Measurements from ENCODE around the gene LARP4B. TPM values are rescaled to one million over a fixed set of nuclear protein-coding genes. Genes with fewer than 3 reads are reported as not detected.

LARP4B gene
- total RNA-seq, 4 donors from 2014 or later = 37.2 to 103 (median 54.7) TPM

DNA sequence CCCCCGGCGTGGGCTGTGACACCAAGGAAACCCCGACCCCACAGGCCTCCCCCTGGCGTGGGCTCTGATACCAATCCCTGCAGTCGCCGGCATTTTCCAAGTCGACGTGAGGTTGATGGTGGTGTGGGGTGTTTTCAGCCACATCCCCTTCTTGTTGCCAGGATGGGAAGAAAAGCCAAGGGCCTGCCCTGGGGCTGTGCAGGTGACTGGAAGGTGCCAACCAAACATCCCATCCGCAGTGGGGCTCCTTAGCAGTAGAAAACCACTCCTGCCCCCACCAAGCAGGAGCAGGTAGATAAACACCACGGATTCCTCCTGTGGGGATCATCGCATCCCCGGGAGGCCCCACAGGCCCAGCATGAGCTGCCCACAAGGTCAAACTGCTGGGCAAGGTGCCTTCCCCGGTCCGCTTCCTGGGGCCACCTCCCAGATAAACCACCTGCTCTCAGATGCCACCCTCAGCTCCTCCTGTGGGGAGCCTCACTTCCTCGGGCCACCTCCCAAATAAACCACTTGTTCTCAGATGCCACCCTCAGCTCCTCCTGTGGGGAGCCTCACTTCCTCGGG lies 153.5 kb downstream of the LARP4B start:
- ATAC-seq (ENCODE audit: low FRiP score) (no peak), DNase-seq (ENCODE audit: low spot score) (no peak)
- TF ChIP-seq, protein P1, sequence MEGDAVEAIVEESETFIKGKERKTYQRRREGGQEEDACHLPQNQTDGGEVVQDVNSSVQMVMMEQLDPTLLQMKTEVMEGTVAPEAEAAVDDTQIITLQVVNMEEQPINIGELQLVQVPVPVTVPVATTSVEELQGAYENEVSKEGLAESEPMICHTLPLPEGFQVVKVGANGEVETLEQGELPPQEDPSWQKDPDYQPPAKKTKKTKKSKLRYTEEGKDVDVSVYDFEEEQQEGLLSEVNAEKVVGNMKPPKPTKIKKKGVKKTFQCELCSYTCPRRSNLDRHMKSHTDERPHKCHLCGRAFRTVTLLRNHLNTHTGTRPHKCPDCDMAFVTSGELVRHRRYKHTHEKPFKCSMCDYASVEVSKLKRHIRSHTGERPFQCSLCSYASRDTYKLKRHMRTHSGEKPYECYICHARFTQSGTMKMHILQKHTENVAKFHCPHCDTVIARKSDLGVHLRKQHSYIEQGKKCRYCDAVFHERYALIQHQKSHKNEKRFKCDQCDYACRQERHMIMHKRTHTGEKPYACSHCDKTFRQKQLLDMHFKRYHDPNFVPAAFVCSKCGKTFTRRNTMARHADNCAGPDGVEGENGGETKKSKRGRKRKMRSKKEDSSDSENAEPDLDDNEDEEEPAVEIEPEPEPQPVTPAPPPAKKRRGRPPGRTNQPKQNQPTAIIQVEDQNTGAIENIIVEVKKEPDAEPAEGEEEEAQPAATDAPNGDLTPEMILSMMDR (IDR thresholded peaks at IDR 0.05) = no peak

GRCh38 chr10:776772-777171 lies 154.7 kb downstream of the LARP4B start:
- DNase-seq (ENCODE audit: low spot score) = no peak
- ATAC-seq (ENCODE audit: low FRiP score) = no peak
- TF ChIP-seq, protein P1 (IDR thresholded peaks at IDR 0.05) = no peak

DNA sequence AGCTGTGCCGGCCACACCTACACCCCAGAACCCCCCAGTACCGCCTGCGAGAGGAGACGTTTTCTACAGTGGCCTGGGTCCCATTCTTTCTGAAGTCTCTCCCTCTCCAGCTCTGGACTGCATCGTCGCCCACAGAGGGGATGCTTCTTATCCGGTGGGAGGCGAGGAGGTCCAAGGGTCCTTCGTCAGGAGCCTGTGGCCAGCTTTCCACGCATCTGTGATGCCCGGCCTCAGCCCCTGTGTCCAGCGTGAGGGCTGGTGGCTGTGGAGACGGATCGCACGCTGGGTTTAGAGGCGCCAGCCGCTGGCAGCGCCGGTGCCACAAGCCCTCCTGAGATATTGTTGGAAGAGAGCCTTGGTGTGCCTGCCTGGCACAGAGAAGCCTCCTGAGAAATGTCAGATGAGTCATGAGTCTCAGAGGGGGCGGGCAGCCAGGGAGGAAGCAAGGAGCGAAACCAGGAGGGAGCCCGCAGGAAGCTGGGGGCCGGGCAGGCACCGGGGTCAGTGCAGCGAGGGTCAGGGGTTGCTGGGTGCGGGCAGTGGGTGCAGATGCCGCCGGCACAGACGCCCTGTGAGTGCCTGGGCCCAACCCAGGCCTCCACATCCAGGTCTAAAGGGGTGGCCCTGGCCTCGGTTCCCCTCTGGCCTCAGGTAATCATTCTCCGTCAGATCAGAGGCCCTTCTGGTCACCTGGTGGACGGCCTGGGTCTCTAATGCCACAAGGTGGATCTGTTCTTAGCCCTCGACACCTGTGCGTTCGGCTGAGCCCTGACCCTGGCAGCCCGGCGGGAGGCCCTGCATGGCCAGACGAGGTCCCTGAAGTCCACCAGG lies 156.0 kb downstream of the LARP4B start:
- ATAC-seq (ENCODE audit: low FRiP score) (peak; percentile 74), DNase-seq (ENCODE audit: low spot score) (no peak)
- TF ChIP-seq, protein P1 (IDR thresholded peaks at IDR 0.05) = no peak

DNA sequence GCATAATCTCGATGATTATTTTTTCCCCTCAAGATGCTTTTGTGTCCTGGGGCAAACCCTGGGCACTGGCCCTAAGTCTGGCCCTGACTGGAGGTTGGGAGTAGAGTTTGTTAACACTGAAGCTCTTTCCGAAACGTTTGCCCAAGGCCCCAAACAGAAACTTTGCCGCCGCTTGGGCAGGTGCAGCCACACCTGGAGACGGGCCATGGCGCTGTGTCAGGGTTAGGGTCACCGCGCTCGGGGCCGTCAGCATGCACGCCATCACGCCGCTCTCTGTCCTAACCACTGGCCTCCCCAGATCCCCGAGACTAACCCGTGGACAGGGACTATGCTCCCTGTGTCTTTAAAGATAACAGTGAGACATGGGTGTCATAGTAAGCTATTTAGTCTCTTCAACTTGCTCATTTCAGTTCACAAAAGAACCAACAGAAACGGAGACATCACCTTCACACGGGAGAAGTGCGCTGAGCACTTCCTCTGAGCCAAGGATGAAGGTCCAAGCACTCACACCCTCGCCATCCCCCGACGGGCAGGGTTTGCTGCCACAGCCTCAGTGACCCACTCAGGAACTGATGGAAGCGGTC lies 156.8 kb downstream of the LARP4B start:
- DNase-seq (ENCODE audit: low spot score) (no peak), ATAC-seq (ENCODE audit: low FRiP score) (no peak)
- TF ChIP-seq, protein P1 (IDR thresholded peaks at IDR 0.05) = no peak

DNA sequence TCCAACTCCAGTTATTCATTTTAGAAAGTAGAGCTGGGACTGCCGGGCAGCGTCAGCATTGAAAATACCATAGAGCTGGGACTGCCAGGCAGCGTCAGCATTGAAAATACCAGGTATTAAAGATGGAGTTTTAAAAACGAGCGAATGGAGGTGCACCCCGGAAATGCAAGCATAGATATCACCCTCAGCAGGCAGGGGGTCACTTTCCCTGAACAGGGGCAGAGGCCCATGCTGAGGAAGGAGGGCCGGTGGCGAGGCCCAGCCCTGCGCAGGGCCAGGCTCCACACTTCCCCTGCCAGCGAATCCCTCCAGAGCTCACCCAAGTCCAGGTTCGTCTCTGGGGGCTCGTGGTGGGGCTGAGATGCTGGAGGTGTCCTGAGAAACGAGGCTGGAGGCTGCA lies 157.3 kb downstream of the LARP4B start:
- ATAC-seq (ENCODE audit: low FRiP score) = no peak
- TF ChIP-seq, protein P1 (IDR thresholded peaks at IDR 0.05) = no peak

DNA sequence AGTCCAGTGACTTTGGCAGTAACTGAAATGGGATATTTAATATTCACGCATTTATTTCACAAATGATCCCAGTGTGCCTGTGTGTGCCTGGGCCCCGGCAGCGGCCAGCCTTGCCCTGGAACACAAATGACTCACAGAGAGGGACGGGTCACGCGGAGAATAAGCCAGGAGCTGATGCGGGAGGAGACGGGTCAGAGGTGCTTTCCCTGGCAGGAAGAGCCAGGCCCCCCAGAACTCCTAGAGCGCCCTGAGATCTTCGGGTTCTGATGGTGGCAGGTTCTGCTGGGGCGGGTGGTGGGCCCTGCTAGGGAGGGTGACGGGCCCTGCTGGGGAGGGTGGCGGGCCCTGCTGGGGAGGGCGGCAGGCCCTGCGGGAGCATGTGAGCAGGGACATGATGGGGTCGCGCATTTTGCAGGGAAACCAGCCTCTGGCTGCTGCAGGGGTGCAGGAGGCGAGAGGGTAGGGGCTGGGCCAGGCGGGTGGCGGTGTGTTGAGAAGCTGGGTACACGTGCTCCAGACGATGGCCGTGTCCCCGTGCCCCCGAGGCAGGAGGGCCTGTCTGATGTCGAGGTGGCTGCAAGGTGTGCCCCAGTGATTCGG lies 157.8 kb downstream of the LARP4B start:
- DNase-seq (ENCODE audit: low spot score) = no peak
- ATAC-seq (ENCODE audit: low FRiP score) = no peak
- TF ChIP-seq, protein P1 (IDR thresholded peaks at IDR 0.05) = no peak

More for the DNA sequence above, 157.3 kb downstream of the LARP4B start:
- no peak for DNase-seq (ENCODE audit: low spot score)
